Measurements from ENCODE around the gene GREB1.

Gene GREB1, protein sequence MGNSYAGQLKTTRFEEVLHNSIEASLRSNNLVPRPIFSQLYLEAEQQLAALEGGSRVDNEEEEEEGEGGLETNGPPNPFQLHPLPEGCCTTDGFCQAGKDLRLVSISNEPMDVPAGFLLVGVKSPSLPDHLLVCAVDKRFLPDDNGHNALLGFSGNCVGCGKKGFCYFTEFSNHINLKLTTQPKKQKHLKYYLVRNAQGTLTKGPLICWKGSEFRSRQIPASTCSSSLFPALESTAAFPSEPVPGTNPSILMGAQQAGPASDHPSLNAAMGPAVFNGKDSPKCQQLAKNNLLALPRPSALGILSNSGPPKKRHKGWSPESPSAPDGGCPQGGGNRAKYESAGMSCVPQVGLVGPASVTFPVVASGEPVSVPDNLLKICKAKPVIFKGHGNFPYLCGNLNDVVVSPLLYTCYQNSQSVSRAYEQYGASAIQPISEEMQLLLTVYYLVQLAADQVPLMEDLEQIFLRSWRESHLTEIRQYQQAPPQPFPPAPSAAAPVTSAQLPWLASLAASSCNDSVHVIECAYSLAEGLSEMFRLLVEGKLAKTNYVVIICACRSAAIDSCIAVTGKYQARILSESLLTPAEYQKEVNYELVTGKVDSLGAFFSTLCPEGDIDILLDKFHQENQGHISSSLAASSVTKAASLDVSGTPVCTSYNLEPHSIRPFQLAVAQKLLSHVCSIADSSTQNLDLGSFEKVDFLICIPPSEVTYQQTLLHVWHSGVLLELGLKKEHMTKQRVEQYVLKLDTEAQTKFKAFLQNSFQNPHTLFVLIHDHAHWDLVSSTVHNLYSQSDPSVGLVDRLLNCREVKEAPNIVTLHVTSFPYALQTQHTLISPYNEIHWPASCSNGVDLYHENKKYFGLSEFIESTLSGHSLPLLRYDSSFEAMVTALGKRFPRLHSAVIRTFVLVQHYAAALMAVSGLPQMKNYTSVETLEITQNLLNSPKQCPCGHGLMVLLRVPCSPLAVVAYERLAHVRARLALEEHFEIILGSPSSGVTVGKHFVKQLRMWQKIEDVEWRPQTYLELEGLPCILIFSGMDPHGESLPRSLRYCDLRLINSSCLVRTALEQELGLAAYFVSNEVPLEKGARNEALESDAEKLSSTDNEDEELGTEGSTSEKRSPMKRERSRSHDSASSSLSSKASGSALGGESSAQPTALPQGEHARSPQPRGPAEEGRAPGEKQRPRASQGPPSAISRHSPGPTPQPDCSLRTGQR (N-terminal part only)

DNA sequence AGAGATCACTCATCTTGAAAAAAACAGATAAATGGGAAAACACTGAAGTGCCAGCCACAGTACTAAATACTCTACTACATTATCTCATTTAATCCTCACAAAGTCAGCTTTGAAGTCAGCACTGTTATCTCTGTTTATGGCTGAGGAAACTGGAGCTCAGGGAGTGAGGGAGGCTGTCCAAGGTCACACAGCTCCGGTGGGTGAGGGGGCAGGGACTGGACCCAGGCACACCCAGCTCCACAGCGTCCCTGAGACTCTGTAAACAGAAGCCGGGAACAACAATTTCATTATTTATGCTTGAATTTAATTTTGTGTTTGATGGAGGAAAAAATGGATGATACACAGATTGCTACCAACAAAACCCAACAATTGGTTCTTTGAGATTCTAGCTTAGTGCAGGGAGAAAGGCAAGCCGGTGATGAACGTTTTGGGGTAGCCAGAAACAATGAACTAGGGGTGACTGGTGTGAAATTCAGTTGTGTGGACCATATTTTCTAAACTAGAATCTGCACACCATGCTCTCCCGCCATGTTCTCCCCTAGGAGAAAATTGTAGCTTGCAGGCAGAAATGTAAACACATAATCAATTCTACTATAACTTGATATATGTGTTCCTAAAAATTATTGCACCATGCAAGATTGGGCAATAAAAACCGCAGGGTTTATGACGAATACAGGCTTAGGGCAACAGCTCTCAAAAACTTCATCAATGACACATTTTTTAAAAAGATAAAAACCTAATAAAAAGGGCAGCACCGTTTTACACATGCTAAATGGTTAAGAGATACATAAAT, at the start of gene GREB1:
TSS of gene GREB1 (plus strand) at position 768 of the 793 bp plus-strand sequence. CDS start 22,570 bp downstream, outside the sequence.
- no peak for DNase-seq (ENCODE audit: low spot score)

DNA sequence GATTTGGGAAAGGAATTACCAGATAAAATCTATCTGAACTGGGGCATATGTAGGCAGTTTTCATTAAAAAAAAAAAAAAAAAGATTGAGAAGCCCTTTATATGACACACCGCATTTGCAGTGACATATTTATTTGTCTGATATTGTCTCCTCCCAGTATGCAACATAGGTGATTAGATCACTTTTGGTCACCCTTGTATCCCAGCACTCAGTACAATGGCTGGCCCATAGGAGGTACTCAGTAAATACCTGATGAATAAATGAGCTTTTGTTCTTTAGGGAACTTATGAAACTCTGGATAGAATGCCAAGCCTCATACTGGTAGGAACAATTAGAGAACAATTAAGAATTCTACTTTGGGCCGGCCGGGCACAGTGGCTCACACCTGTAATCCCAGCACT, 45.0 kb upstream of the GREB1 start:
- DNase-seq (ENCODE audit: low spot score) = no peak

DNA sequence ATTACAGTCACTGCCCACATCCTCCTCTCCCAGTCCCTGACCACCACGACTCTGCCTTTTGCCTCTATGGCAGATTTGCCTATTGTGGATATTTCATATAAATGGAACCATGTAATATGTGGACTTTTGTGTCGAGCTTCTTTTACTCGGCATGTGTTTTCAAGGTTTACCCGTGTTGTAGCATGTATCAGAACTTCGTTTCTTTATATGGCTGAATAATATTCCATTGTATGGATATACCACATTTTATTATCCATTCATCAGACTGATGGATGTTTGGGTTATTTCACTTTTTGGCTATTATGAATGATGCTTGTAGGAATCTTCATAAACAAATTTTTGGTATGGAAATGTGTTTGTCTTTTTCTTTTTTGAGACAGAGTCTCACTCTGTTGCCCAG, 43.7 kb upstream of the GREB1 start:
- DNase-seq (ENCODE audit: low spot score) = no peak

DNA sequence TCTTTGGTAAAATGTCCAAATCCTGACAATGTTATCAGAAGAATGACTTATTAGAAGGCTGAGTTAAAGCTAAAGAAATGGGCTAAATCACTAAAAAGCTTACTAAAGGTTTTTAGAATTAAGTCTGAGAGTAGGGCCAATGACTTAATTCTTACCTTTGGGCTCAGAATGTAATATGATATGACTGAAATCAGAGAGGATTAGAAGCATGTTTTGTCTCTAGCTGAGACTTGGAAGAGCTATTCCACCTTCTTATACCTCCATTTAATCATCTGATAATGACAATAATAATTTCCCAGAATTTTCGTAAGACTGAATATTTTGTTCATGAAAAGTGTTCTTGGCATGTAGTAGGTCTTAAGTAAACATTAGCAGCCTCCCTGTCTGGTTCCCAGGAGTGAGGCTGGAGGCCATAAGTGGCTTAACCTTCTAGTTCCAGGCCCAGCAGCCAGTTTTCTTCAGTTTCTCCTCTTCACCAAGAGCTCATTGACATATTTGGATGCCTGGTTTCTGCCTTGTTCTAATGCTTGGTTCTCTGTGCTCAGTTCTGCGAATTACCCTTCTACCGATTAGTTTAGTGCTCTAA, 42.4 kb upstream of the GREB1 start:
- DNase-seq (ENCODE audit: low spot score) = no peak

DNA sequence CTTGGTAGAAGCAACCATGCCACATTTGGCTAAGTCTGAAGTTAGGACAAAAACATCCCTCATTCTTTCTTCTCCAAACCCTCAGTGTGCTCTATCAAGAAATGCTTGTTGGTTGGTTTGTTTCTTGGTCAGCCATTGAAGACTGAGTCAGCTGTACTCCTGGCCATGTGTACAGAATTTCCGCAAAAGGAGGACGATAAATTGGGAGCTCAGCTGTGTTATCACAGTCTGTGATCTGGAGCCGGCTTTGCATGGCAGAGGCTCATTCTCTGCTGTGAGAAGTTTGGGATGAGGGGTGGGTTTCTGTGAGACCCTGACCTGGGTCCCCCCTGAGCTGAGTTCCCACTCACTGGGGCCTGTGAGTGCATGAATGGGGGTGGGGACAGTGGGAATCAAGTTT, 41.6 kb upstream of the GREB1 start:
- no peak for DNase-seq (ENCODE audit: low spot score)

DNA sequence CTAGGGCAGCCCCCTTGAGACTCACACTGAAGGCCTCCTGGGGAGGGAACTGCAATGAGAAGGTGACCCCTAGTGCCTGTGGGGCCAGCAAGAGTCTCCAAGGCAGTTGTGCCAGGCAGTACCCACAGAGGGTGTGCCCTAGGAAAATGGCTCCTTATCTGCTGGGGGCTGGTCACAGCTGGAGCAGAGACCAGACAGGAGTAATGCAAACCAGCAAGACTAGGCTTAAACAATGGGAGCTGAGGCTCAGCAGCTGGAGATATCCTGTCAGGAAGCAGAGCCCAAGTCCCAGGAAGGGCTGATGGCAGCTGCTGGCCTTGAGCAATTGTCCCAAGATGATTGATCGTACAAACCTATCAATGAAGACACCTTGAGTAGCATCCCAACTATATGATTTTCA, 41.1 kb upstream of the GREB1 start:
- no peak for DNase-seq (ENCODE audit: low spot score)

DNA sequence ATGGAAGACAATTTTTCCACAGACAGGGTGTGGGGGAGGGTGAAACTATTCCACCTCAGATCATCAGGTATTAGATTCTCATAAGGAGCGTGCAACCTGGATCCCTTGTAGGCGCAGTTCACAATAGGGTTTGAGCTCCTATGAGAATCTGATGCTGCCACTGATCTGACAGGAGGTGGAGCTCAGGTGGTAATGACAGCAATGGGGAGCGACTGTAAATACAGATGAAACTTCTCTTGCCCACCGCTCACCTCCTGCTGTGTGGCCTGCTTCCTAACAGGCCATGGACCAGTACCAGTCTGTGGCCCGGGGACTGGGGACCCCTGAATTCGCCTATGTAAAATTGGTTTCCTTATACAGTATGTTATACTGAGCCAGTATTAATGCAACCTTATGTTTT, 40.6 kb upstream of the GREB1 start:
- no peak for DNase-seq (ENCODE audit: low spot score)

DNA sequence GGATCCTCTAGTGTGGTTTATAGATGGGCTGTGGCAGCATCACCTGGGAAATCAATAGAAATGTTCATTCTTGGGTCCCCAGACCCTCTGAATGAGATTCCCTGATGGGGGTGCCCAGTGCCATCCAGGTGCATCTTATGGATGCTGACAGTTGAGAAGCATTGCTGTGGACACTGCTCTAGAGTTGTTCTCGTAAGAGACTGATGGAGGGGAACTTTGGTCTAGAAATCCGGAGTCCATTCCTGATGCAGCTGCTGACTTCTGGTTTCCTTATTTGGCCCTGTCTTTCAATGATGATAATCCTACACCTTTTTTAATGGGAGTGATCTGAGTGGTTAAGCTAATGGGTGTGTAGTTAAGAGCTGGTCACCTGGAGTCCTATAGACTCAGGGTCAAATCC, 39.5 kb upstream of the GREB1 start:
- DNase-seq (ENCODE audit: low spot score) = no peak

DNA sequence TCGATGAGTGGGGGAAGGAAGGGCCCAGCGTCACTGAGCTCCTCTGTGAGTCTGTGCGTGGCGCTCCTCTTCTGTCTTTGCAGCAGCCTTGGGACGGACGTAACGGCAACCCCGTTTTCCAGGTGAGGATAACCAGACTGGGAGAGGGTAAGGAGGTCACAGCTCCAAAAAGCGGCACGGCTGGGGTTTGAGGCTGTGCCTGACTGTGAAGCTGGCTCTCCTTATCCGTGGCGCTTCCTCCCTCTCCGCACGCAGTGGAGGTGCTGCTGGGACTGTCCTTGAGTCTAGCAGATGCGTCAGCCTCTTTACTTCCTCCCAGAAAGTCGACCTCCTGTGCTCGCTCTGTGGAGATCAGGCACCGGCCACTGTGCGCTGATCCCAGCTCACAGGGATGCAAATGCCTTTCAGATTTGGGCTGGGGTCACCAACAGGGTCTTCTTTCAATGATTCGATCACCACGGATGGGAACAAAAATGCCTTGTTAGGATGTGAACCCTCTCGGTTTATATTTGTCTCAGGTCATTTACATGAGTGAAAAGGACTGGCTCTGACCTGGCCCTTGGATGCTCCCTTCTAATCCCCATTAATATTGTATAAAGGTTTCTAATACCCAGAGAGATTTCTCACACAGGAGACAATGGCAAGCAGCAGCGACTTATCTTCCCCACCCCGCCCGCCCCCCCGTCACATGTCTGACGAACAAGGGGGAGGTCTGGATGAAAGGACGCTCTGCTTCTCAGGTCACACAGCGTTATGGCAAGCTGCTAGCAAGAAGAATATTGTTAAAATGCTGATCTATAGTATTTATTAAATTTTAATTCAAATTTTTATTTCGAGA, 37.8 kb upstream of the GREB1 start:
- DNase-seq (ENCODE audit: low spot score) = no peak

DNA sequence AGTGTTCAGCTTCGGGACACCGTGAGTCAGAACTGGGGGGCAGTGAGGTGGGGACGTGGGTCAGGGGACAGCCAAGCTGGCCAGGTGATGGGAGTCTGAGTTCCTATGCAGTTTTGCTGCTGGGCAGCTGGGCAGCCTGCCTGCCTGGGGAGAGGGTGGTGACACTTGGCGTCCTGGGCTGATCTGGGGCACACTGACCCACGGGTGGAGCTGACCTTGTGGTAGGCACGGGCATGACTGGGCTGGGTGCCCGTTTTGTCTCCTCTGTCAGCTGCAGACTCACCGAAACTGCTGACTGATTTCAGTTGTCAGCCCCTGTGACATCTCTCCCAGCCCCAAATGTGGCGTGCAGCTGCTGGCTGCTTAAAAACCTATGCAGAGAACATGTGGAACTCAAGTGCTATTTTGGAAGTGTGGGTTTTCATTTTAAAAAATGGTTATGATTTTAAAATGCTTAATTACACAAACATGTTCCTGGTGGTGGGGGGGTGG, 35.3 kb upstream of the GREB1 start:
- DNase-seq (ENCODE audit: low spot score) = peak; percentile 13

DNA sequence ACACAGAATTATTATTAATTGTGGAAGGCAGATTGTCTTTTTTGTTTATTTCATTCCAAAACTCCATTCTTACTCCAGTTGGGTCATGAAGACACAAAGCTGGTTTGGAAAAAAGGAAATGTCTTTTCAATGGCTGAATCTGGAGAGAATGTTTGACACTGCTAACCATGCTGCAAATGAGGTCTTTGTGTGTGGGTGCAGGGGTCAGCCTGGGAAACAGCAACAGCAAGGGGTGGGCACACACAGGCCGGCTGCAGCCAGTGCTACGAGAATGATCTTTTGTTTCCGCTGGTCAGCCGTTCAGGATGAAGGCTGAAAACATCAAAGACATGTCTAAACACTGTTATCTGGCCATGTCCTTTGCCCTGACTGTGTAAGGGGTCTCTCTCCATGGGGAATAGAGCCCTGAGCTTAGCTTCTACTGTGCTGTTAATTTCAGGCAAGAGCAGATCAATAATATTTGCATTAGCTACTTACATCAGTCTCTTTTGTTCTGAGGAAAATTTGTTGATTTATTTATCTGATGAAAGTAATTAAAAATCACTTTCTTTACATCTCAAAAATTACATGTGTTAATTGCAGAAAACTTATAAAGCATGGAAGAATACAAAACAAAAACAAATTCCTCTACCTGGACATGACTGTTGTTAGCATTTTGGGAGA, 34.6 kb upstream of the GREB1 start:
- DNase-seq (ENCODE audit: low spot score) = no peak

DNA sequence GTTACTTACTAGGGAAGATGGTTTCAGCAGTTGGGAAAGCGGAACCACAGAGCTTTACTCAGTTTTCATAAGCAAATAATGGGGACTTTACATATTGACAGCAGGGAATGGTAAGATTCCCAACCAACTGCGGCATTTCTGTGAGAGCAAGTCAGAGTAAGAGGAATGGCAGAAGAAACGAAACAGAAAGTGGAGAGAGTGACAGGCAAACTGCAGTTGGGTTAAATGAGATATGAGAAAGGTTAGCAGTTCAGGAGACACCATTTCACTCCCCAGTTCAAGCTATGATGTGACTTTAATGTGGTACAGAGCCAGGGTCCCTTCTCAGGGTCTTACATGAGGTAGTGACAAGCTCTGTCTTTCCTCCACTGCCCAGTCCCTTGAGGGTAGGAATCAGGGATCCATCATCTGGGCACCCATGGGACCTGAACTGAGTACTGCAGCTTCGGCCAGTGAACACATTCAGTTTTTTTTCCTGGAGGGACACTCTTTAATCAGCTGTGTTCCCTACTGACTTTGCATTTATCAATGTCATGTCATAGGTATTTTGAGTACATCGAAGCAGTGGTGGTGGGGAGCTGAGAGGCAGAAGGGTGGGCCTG, 33.0 kb upstream of the GREB1 start:
- no peak for DNase-seq (ENCODE audit: low spot score)

DNA sequence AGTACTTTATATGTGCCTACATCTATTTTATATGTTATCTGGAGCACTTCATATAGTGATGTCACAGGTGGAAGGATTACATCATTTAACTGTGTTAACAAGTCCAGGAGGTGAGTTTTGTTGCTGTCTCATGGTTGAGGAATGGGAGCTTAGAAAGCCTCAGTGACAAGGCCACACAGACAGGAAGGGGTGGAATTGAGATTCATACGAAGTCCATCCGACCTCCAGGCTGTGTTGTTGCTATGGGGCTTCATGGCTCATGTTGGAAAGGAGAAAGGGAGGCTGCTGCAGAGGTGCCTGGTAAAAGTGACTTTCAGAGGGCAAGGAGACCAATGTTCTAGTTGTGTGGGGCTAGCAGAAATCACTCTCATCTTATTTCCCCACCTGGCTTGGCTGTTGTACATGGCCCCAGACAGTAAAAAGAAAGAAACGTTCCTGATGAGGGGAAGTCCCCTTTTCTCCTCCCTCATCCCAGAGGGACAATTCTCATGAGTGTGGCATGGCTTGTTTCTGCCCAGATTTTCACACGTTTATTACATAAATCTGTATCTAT, 31.0 kb upstream of the GREB1 start:
- peak; percentile 68 for DNase-seq (ENCODE audit: low spot score)

DNA sequence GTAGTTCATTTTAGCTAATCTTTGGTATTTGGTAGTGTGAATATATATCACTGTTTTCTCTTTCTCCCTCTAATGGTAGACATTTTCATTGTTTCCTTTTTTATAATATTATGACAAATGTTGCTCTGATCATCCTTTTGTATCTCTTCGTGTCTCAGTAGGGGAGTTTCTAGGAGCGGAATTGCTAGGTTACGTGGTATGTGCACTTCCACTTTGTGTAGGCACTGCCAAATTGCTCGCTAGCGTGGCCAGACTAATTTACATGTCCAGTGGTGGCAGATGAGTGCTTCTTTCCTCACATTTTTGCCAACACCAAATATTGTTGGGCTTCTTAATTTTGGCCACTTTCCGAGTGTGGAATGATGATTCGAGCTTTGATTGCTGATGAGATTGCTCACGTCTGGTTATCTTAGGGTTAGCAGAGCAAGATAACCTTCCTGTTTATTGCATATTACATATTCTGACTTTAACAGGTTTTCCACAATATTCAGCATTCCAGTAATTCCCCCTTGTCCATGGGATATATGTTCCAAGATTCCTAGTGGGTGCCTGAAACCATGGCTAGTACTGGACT, 30.4 kb upstream of the GREB1 start:
- DNase-seq (ENCODE audit: low spot score) = no peak

DNA sequence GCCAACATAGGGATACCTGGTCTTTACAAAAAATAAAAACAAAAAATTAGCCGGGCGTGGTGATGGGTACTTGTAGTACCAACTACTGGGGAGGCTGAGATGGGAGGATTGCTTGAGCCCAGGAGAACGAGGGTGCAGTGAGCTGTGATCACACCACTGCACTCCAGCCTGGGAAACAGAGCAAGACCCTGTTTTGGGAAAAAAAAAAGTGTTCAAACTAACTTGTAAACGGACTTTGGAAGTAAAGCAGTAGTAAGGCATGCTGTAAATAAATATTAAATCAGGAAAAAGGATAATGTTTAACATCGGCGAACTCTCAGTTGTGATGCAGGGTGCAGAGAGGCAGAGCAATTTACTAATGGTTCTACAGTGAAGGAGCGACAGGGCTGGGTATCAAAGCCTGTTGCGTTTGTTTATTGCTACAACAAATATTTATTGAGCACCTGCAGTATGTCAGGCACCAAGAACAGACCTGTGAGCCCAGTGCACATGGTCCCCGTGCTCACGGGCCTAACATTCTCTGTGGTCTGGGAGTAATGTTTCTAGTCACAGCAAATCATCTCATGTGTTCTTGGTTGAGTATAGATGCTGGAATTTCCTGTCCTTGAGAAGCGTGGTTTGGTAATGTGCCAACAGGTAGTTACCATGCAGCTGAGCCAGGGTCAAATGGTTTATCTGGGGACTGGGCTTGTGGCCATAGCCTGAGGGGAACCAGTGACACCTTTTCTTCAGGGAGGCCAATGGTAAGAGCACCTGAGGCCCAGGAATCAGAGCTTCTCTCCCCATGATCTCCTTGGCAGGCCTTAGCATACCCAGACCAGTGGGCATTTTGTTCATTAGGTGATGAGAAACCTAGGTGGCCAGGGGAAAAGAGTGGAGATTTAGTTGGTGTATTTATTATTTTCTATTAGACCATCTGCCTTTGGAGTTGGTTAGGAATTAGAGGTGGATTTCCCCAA, 27.9 kb upstream of the GREB1 start:
- DNase-seq (ENCODE audit: low spot score) = no peak

DNA sequence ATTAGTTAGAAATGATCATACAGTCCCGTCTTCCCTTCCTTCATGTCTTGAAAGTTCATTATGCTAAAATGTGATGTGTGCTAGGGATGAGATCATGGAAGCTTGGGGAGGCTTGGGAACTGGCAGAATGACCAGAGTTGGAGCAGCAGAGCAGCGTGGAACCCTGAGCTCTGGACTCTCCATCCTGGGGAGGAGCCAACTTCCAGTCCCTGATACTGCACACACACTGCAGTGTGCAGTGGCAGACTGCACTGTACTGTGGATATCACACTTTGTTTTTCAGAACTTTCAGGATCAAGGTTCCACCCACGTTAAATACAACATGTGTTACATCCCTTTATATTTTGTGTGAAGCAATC, 27.3 kb upstream of the GREB1 start:
- no peak for DNase-seq (ENCODE audit: low spot score)

DNA sequence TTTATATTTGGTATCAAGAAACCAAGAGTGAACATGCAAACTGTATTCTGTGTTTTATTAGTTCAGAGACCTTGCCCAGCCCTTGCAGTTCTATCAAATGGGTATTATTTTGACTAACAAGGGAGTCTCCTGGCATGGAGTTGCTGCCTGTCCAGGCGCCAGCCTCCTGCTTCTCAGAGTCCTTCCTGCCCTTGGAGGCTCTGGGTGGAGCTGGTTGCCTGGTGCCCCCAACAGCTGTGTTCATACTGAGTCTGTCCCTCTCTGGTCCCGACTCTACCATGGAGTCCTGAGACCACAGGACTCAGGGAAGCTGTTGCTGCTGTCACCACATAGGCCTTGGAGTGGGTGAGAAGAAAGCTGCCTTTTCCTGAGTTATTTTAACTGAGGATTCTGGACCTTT, 26.3 kb upstream of the GREB1 start:
- no peak for DNase-seq (ENCODE audit: low spot score)
